Pancreas (tissue), 10 donors: ENCODE data around the gene ARPC4. TPM values are rescaled to one million over a fixed set of nuclear protein-coding genes. Genes with fewer than 3 reads are reported as not detected.

Experiments
- ATAC-seq, 4 donors: fragments of 200-7000 bp; cut with Tn5 transposase; one replicate each; pipeline versions ENCODE4 v1.8.0 to v1.9.1; 2020; ENCODE audit warnings: mild to moderate bottlenecking in 4 of 4, moderate library complexity in 4 of 4
- DNase-seq, 6 donors: peaks; one replicate each; pipeline ENCODE4 v3.0.0-alpha.2; 2020
- FAIRE-seq: peaks from 2 replicates; lab custom pipeline; 2012; peaks lifted over from hg19 to GRCh38; lab: Jason Lieb, UNC
- H3K27ac ChIP-seq, 4 donors: fragments of 200-600 bp; sonication (generic); 1 replicate in 3 of 4; 2 replicates in 1 of 4; pipeline versions ENCODE4 v1.5.0 to v1.8.0; 2020
- H3K27me3 ChIP-seq, 4 donors: fragments of 200-600 bp; one replicate each; pipeline ENCODE4 v1.8.0; 2021
- H3K36me3 ChIP-seq, 3 donors: fragments of 200-600 bp; sonication (generic) in 1 of 3; one replicate each; pipeline versions ENCODE4 v1.5.0 to v1.8.0; 2020 to 2021
- H3K4me1 ChIP-seq, 3 donors: fragments of 200-600 bp; one replicate each; pipeline ENCODE4 v1.8.0; 2021
- H3K4me3 ChIP-seq, 4 donors: fragments of 200-600 bp; sonication (generic) in 2 of 4; one replicate each; pipeline versions ENCODE4 v1.5.0 to v1.8.0; 2020 to 2021
- H3K9me3 ChIP-seq, 4 donors: fragments of 200-600 bp; one replicate each; pipeline ENCODE4 v1.8.0; 2021
- WGBS, 2 donors: extraction: QIAGEN DNeasy Blood & Tissue Kit; methylation state at CpG; one replicate each; pipeline ENCODE4 v1.1.7; 2013; 5-methylcytosine and 5-hydroxymethylcytosine counted together
- intact Hi-C, 3 donors: fragments of 100-400 bp; cut with DNase I; formaldehyde crosslinking; loops; one replicate each; pipeline versions ENCODE4 v1.11.1 to v1.14.2; 2022
- polyA plus RNA-seq, 2 donors: library from polyadenylated mRNA; stranded (reverse); fragments of 200-250 nt; gene quantifications; one replicate each; pipeline ENCODE4 v1.2.3, GENCODE V29; 2013
- total RNA-seq, 6 donors: library from RNA; stranded (reverse); fragmentation: NEBNext Ultra II Directional in 4 of 6; extraction: Animal tissue kit (Norgen Biotek cat#: 25700) in 4 of 6; gene quantifications; one replicate each; pipeline versions ENCODE4 v1.2.1 to v1.2.4, GENCODE V29; 2021 to 2023
- TF ChIP-seq, protein P1 (sequence below), 4 donors: fragments of 200-600 bp; sonication (generic) in 3 of 4; IDR thresholded peaks; one replicate each; pipeline versions ENCODE4 v1.5.0 to v1.8.0; 2021; ENCODE audit warnings: antibody characterized with exemption in 4 of 4
- donor health status: healthy with polysubstance abuse.
- donor health status: DM: no; HTN: no; CAD: no; lungs with moderate emphysema.
- donor health status: DM: no; HTN: no; CAD: no.
- donor health status: control.
- donor health status: control.
- donor health status: Bipolar disorder and iron deficiency.
- donor health status: DM: yes; HTN: yes; CAD: no.
- donor health status: DM: no; HTN: no; CAD: no.
- donor health status: DM: no; HTN: no; CAD: no.
- donor health status: DM: yes; HTN: yes; CAD: no.

ARPC4 gene
- total and polyA plus RNA-seq, 8 donors: 35.0 to 72.6 (median 46.8) TPM

DNA sequence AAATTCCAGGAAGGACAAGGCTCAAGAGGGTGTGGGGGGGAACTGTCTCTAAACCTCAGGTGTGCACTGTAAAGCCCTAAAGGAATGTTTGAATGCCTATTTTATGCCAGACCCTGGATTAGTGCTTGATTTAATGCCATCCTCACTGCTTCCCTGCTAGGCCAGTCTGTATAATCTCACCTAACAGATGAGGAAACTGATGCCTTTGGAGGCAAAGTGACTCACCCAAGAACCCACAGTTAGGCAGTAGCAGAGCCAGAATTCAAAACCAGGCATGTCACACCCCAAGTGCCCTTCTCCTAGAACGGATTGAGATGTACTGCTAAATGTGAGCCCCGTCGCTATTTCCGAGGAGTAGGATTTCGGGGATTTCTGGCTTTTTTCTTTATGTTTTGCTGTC, 31.0 kb upstream of the ARPC4 start:
- Histone ChIP-seq H3K4me1 (no peaks in the 10 kb centered on the region), H3K4me3 (no peak overlapping the region), H3K27me3 (no peaks in the 10 kb centered on the region), H3K27ac (no peak overlapping the region), H3K9me3 (no peaks in the 10 kb centered on the region), H3K36me3 (peaks cover 0 to 9% (median 4%) of the 10 kb centered on the region in 3 donors)
- FAIRE-seq (no peak), DNase-seq (no peak), ATAC-seq (no peak)
- 95 to 96% methylated on average over 5 of the region's 5 CpGs for WGBS, 2 donors
- intact Hi-C loops: no loop called here
- TF ChIP-seq, protein P1, sequence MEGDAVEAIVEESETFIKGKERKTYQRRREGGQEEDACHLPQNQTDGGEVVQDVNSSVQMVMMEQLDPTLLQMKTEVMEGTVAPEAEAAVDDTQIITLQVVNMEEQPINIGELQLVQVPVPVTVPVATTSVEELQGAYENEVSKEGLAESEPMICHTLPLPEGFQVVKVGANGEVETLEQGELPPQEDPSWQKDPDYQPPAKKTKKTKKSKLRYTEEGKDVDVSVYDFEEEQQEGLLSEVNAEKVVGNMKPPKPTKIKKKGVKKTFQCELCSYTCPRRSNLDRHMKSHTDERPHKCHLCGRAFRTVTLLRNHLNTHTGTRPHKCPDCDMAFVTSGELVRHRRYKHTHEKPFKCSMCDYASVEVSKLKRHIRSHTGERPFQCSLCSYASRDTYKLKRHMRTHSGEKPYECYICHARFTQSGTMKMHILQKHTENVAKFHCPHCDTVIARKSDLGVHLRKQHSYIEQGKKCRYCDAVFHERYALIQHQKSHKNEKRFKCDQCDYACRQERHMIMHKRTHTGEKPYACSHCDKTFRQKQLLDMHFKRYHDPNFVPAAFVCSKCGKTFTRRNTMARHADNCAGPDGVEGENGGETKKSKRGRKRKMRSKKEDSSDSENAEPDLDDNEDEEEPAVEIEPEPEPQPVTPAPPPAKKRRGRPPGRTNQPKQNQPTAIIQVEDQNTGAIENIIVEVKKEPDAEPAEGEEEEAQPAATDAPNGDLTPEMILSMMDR (IDR thresholded peaks at IDR 0.05): no peak

DNA sequence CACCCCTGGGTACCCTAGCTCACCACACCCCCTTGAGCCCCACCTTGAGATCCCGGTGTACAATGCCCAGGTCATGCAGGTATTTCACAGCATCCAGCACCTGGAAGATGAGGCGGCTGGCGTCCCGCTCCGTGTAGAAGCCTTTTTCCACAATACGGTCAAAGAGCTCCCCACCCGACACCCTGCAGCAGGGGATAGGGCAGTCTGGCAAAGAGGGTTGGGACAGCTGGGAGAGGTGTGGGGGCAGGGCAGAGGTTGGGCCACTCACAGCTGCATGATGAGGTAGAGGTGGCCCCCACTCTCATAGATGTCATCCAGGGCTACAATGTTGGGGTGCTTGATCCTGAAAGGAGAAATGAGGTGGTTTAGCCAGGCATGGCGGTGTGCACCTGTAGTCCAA, 30.0 kb upstream of the ARPC4 start:
- DNase-seq (no peak), FAIRE-seq (no peak), ATAC-seq (no peak)
- Histone ChIP-seq H3K36me3 (no peaks in the 10 kb centered on the region), H3K4me3 (no peak overlapping the region), H3K4me1 (no peaks in the 10 kb centered on the region), H3K27ac (no peak overlapping the region), H3K27me3 (no peaks in the 10 kb centered on the region), H3K9me3 (no peaks in the 10 kb centered on the region)
- intact Hi-C loops: no loop called here
- TF ChIP-seq, protein P1 (IDR thresholded peaks at IDR 0.05): no peak
- WGBS, 2 donors: 90 to 95% methylated on average over 8 of the region's 8 CpGs

DNA sequence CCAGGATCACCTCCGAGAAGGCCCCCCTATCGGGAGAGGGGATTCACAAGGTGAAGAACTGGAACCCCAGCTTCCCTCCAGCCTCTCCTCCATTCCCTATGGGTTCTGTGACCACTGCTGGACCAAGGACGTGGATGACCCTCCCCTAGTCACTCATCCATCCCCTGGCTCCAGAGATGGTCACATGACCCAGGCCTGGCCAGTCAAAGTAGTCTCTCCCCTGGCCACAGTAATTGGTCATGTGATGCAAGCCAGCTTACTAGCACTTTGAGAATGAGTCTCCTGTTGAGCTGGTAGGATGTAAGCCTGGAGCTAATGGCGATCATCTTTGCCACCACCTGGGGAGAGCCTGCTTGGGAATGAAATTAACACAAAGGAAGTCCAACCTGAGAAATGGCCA, 27.0 kb upstream of the ARPC4 start:
- Histone ChIP-seq H3K4me3 (no peak overlapping the region), H3K4me1 (peaks cover 3 to 7% (median 5%) of the 10 kb centered on the region in 3 donors), H3K36me3 (no peaks in the 10 kb centered on the region), H3K27me3 (no peaks in the 10 kb centered on the region), H3K9me3 (no peaks in the 10 kb centered on the region), H3K27ac (no peak overlapping the region)
- intact Hi-C loops: no loop called here
- ATAC-seq (no peak), FAIRE-seq (no peak), DNase-seq (no peak)
- WGBS, 2 donors: 91 to 96% methylated on average over 4 of the region's 4 CpGs
- TF ChIP-seq, protein P1 (IDR thresholded peaks at IDR 0.05): no peak

DNA sequence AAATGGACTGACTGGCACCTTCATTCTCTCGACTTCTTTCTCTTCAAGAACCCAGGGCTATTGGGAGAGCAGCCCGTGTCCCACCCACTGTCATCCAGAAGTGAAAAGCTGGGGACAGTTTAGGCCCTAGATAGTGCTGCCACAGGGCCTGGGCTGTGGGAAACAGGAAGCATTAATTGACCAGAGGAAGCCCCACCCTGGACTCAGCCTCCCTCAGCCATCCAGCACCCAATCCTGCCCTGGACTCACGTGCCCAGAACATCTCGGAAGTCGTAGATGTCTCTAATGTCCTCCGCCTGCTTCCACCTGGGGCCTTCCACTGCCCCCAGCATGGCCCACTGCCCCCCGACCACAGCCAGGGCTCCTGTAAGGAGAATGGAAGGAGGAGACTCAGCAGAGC, 25.5 kb upstream of the ARPC4 start:
- no peaks in the 10 kb centered on the region for H3K27me3 ChIP-seq
- no peak overlapping the region for H3K4me3 ChIP-seq
- H3K36me3 ChIP-seq: no peaks in the 10 kb centered on the region
- DNase-seq (no peak), FAIRE-seq (no peak), ATAC-seq (no peak)
- H3K4me1 ChIP-seq: peaks cover 3 to 9% (median 5%) of the 10 kb centered on the region in 3 donors
- 71 to 80% methylated on average over 7 of the region's 7 CpGs for WGBS, 2 donors
- H3K27ac ChIP-seq: no peak overlapping the region
- intact Hi-C loops: no loop called here
- TF ChIP-seq, protein P1 (IDR thresholded peaks at IDR 0.05): no peak
- H3K9me3 ChIP-seq: no peaks in the 10 kb centered on the region

DNA sequence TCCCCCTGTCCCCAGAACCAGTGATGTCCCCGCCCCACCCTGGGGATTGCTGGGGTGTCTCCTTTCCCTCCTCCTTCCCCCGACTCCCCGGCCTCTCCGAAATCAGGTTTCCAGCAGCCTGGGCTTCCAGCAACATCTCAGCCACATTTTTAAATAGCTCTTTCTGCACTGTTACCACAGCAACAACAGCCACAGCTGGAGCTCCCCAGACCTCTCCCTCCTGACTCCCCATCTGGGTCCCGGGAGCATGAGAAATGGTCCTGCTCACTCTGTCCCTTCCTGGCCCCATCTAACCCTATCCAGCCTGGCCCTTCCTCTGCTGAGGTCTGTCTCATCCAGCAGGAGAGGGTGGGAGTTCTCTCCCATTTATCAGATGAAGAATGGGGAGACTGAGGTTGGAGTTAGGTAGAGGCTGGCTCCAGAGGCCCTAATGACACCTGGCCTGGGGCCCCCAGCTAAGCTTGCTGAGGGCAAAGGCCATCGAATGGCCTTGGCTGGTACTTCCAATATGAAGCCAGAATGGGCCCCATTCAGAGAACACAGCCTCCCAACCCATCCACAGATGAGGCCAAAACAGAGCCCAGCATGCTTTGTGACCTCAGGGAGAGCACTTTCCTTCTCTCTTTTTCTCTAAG, 24.6 kb upstream of the ARPC4 start:
- no peak for FAIRE-seq
- WGBS, 2 donors: 81 to 83% methylated on average over 6 of the region's 6 CpGs
- H3K4me1 ChIP-seq: peaks cover 3 to 9% (median 5%) of the 10 kb centered on the region in 3 donors

More for the DNA sequence above, 24.6 kb upstream of the ARPC4 start:
- H3K4me3 ChIP-seq: no peak overlapping the region
- TF ChIP-seq, protein P1 (IDR thresholded peaks at IDR 0.05): no peak
- intact Hi-C loops: no loop called here
- H3K27ac ChIP-seq: no peak overlapping the region
- H3K36me3 ChIP-seq: no peaks in the 10 kb centered on the region
- no peaks in the 10 kb centered on the region for H3K27me3 ChIP-seq
- no peak for DNase-seq
- no peak for ATAC-seq
- H3K9me3 ChIP-seq: no peaks in the 10 kb centered on the region
